Large intestine (tissue), 3 donors: Measurements from ENCODE around the gene RO60. TPM values are rescaled to one million over a fixed set of nuclear protein-coding genes. Genes with fewer than 3 reads are reported as not detected.
A peak's percentile ranks its signal among the peaks of the same experiment; 100 is the strongest.
"Not testable (repeated sequence)": the region's sequence is repeated elsewhere in the genome, so short reads cannot be mapped to it uniquely, and the experiment has no call there.

Experiments used
- DNase-seq, 2 donors: peaks; one replicate each; pipeline versions ENCODE4 v3.0.0 to v3.0.0-alpha.2; 2013
- H3K27ac ChIP-seq: one replicate; pipeline ENCODE4 v1.5.1; 2013; ENCODE audit warnings: low read length
- H3K27me3 ChIP-seq: 2 replicates; pipeline ENCODE4 v1.6.1; 2013; ENCODE audit warnings: low read length; ENCODE audit not compliant: control insufficient read depth, insufficient read depth
- H3K36me3 ChIP-seq: 2 replicates; pipeline ENCODE4 v1.6.1; 2013; ENCODE audit warnings: low read length; ENCODE audit not compliant: control insufficient read depth, insufficient read depth
- H3K4me1 ChIP-seq: one replicate; pipeline ENCODE4 v1.6.1; 2013; ENCODE audit warnings: low read length; ENCODE audit not compliant: control insufficient read depth, insufficient read depth
- H3K4me3 ChIP-seq: one replicate; pipeline ENCODE4 v1.5.1; 2013; ENCODE audit warnings: low read length
- H3K9me3 ChIP-seq: one replicate; pipeline ENCODE4 v1.6.1; 2013; ENCODE audit warnings: mild to moderate bottlenecking, low read depth, low read length, moderate library complexity; ENCODE audit not compliant: control insufficient read depth
- WGBS: methylation state at CpG from one replicate; pipeline ENCODE4 v1.1.5; 2013; ENCODE audit warnings: low lambda C conversion rate; ENCODE audit not compliant: insufficient coverage; 5-methylcytosine and 5-hydroxymethylcytosine counted together
- polyA plus RNA-seq: library from polyadenylated mRNA; unstranded; fragments of 120-200 nt; gene quantifications from one replicate; pipeline ENCODE4 v1.2.1, GENCODE V29; 2013

RO60 gene
- polyA plus RNA-seq, 1 donor, result 27.9 TPM

DNA sequence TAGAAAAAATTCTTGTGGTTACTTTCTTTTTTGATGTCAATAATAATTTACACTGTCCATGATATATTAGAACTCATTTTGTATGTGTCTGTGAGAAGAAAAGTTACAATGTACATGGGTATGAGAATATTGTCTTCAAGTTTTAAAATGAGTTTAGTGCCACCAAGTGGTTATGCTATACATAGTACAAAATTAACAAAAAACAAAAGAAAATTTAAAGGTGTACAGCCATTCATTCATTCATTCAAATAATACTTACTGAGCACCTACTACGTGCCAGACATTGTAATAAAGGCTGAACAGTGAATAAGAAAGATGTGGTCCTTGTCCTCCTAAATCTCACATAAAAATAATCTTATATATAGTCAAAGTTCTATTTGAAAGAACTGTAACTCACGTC lies 28.0 kb upstream of the RO60 start:
- no peak overlapping the region for H3K27ac ChIP-seq
- DNase-seq, result no peak
- H3K36me3 ChIP-seq, result peaks cover 3% of the 10 kb centered on the region
- H3K4me1 ChIP-seq, result no peaks in the 10 kb centered on the region
- no peaks in the 10 kb centered on the region for H3K9me3 ChIP-seq
- no peaks in the 10 kb centered on the region for H3K27me3 ChIP-seq
- WGBS, result 67% methylated on average over 1 of the region's 2 CpGs
- H3K4me3 ChIP-seq, result no peak overlapping the region

GRCh38 chr1:193032643-193033427 lies 26.6 kb upstream of the RO60 start:
- not testable (repeated sequence) for H3K4me1 ChIP-seq, DNase-seq, H3K4me3 ChIP-seq, H3K27ac ChIP-seq, H3K36me3 ChIP-seq, H3K9me3 ChIP-seq, H3K27me3 ChIP-seq
- WGBS, result no CpG with 5 or more reads among the region's 9 CpGs

GRCh38 chr1:193033610-193034009 lies 25.8 kb upstream of the RO60 start:
- no peak for DNase-seq
- H3K4me3 ChIP-seq, result no peak overlapping the region
- H3K4me1 ChIP-seq, result no peaks in the 10 kb centered on the region

DNA sequence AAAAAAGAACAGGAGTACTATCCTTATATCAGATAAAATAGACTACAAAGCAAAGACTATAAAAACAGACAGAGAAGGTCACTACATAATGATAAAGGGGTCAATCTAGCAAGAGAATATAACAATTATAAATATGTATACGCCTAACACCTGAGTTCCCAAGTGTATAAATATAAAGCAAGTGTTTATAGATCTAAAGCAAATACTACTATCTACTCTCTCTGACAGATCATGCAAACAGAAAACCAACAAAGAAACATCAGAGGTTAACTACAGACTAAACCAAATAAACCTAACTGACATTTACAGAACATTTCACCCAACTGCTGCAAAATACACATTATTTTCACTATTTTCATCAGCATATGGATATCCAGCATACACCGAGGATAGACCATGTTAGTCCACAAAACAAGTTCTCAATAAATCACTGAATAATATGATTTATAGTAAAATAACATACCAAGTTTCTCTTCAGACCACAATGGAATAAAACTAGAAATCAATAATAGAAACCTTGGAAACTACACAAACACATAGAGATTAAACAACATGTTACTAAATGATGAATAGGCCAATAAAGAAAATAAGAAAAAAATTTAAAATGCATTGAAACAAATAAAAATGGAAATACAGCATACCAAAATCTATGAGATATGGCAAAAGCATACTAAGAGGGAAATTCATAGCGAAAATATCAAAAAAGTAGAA lies 22.9 kb upstream of the RO60 start:
- H3K36me3 ChIP-seq, result no peaks in the 10 kb centered on the region
- H3K4me3 ChIP-seq, result no peak overlapping the region
- WGBS, result 100% methylated on average over 1 of the region's 3 CpGs
- H3K9me3 ChIP-seq, result no peaks in the 10 kb centered on the region
- no peaks in the 10 kb centered on the region for H3K27me3 ChIP-seq
- H3K4me1 ChIP-seq, result no peaks in the 10 kb centered on the region
- H3K27ac ChIP-seq, result no peak overlapping the region
- no peak for DNase-seq

More at GRCh38 chr1:193033610-193034009, 25.8 kb upstream of the RO60 start:
- no peak overlapping the region for H3K27ac ChIP-seq
- no peaks in the 10 kb centered on the region for H3K27me3 ChIP-seq
- H3K9me3 ChIP-seq, result no peaks in the 10 kb centered on the region
- no peaks in the 10 kb centered on the region for H3K36me3 ChIP-seq

- WGBS, result 90% methylated on average over 3 of the region's 3 CpGs
- Histone ChIP-seq H3K36me3 (peaks cover 3% of the 10 kb centered on the region), H3K27me3 (no peaks in the 10 kb centered on the region), H3K27ac (no peak overlapping the region), H3K4me1 (peaks cover 7% of the 10 kb centered on the region), H3K9me3 (no peaks in the 10 kb centered on the region), H3K4me3 (no peak overlapping the region)
- no peak for DNase-seq
Observed at GRCh38 chr1:193040011-193040410, 19.4 kb upstream of the RO60 start.

- Histone ChIP-seq H3K9me3 (no peaks in the 10 kb centered on the region), H3K27me3 (no peaks in the 10 kb centered on the region), H3K27ac (no peak overlapping the region), H3K4me3 (no peak overlapping the region), H3K36me3 (peaks cover 16% of the 10 kb centered on the region), H3K4me1 (peaks cover 7% of the 10 kb centered on the region)
- no CpG with 5 or more reads among the region's 1 CpG for WGBS
- peak; percentile 24 to 75 for DNase-seq
Observed at GRCh38 chr1:193042766-193043691, 16.4 kb upstream of the RO60 start.

DNA sequence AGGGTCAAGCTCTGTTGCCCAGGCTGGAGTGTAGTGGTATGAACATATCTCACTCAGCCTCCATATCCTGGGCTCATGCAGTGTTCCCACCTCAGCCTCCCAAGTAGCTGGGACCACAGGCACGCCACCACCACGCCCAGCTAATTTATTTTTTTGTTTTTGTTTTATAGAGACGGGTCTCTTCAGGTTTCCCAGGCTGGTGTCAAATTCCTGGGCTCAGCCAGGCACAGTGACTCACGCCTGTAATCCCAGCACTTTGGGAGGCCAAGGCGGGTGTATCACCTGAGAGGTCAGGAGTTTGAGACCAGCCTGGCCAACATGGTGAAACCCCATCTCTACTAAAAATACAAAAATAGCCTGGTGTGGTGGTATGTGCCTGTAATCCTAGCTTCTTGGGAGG lies 10.5 kb upstream of the RO60 start:
- not testable (repeated sequence) for H3K4me3 ChIP-seq, DNase-seq, H3K4me1 ChIP-seq, H3K27ac ChIP-seq, H3K9me3 ChIP-seq, H3K27me3 ChIP-seq
- WGBS, result no CpG with 5 or more reads among the region's 5 CpGs
- peaks cover 30% of the 10 kb centered on the region for H3K36me3 ChIP-seq

- H3K4me3 ChIP-seq, result no peak overlapping the region
- no peaks in the 10 kb centered on the region for H3K27me3 ChIP-seq
- no peak overlapping the region for H3K27ac ChIP-seq
- H3K4me1 ChIP-seq, result peaks cover 3% of the 10 kb centered on the region
- no peaks in the 10 kb centered on the region for H3K9me3 ChIP-seq
- H3K36me3 ChIP-seq, result peaks cover 11% of the 10 kb centered on the region
- no peak for DNase-seq
- 100% methylated on average over 1 of the region's 4 CpGs for WGBS
Observed at GRCh38 chr1:193054169-193054675, 5.2 kb upstream of the RO60 start.

GRCh38 chr1:193058529-193059281 lies 707 bp upstream of the RO60 start:
- peak; percentile 38 to 75 for DNase-seq
- peaks cover 6% of the 10 kb centered on the region for H3K4me1 ChIP-seq
- H3K9me3 ChIP-seq, result no peaks in the 10 kb centered on the region
- H3K27ac ChIP-seq, result peak overlapping the region; percentile 98
- no peaks in the 10 kb centered on the region for H3K36me3 ChIP-seq
- peak overlapping the region; percentile 91 for H3K4me3 ChIP-seq
- no CpG with 5 or more reads among the region's 37 CpGs for WGBS
- H3K27me3 ChIP-seq, result no peaks in the 10 kb centered on the region

DNA sequence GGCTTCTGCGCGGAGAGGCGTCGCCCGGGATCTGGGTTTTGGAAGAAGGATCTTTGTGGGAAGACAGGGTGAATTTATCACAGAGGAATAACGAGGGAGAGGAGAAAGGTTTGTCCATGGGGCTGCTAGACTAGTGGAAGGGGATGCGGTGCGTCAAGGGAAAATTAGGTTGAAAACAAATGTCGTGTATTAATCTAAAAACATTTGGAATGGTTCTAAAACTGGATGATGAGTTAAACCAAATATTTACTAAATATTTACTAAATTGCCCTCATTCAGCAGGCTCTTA lies 647 bp downstream of the RO60 start:
- Histone ChIP-seq H3K27me3 (no peaks in the 10 kb centered on the region), H3K4me3 (peak overlapping the region; percentile 91), H3K27ac (peak overlapping the region; percentile 98), H3K4me1 (peaks cover 6% of the 10 kb centered on the region), H3K9me3 (no peaks in the 10 kb centered on the region), H3K36me3 (peaks cover 2% of the 10 kb centered on the region)
- WGBS, result 0% methylated on average over 1 of the region's 9 CpGs
- DNase-seq, result no peak
